B cell (primary cell): Measurements from ENCODE around the gene CCR3.

Experiments
- EZH2 ChIP-seq: IDR thresholded peaks from 2 replicates; pipeline ENCODE4 v1.6.1; 2012; ENCODE audit warnings: borderline replicate concordance, low read depth, mild to moderate bottlenecking, moderate library complexity, low read length; ENCODE audit not compliant: insufficient read depth, poor library complexity, severe bottlenecking
- TF ChIP-seq, protein P1 (sequence below): fragments of 200-600 bp; IDR thresholded peaks from one replicate; pipeline ENCODE4 v1.8.0; 2022; ENCODE audit warnings: antibody characterized with exemption, mild to moderate bottlenecking

DNA sequence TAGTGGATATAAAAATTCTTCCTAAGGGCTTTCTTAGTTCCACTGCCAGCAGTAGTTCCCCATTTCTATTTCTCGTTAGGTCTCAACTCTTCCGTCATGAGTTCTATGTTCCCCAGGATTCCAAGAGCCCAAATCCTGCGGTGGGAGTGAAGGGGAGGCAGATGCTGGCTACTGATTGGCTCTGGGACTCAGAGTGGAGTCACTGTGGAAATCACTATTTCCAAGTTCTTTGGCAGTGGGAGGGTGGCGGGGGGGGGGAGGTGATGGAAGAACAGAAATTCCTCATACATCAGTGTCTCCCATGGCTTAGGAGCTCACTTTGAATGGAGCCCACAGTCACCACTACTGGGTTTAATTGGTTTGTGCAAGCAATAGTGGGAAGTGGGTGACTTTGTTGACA is 39.7 kb upstream of the CCR3 start:
- TF ChIP-seq, protein P1, sequence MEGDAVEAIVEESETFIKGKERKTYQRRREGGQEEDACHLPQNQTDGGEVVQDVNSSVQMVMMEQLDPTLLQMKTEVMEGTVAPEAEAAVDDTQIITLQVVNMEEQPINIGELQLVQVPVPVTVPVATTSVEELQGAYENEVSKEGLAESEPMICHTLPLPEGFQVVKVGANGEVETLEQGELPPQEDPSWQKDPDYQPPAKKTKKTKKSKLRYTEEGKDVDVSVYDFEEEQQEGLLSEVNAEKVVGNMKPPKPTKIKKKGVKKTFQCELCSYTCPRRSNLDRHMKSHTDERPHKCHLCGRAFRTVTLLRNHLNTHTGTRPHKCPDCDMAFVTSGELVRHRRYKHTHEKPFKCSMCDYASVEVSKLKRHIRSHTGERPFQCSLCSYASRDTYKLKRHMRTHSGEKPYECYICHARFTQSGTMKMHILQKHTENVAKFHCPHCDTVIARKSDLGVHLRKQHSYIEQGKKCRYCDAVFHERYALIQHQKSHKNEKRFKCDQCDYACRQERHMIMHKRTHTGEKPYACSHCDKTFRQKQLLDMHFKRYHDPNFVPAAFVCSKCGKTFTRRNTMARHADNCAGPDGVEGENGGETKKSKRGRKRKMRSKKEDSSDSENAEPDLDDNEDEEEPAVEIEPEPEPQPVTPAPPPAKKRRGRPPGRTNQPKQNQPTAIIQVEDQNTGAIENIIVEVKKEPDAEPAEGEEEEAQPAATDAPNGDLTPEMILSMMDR: no peak
- TF ChIP-seq EZH2: no peak
